Karpas-422 (cell line): Measurements from ENCODE around the gene PTAR1. TPM values are rescaled to one million over a fixed set of nuclear protein-coding genes. Genes with fewer than 3 reads are reported as not detected.
"Not testable (repeated sequence)": the region's sequence is repeated elsewhere in the genome, so short reads cannot be mapped to it uniquely, and the experiment has no call there.

Source experiments
- DNase-seq: peaks from one replicate; pipeline ENCODE4 v3.0.0-alpha.2; 2015
- H2AFZ ChIP-seq: fragments of 200-600 bp; sonication (generic); 2 replicates; pipeline ENCODE4 v1.6.1; 2014; ENCODE audit warnings: antibody characterized with exemption, low read length, mixed read lengths
- H3K27ac ChIP-seq: fragments of 200-600 bp; sonication (generic); 2 replicates; pipeline ENCODE4 v1.5.1; 2014; ENCODE audit warnings: mild to moderate bottlenecking, low read length, moderate library complexity
- H3K27me3 ChIP-seq: fragments of 200-600 bp; sonication (generic); 2 replicates; pipeline ENCODE4 v1.6.1; 2014; ENCODE audit warnings: low read length, mixed read lengths
- H3K36me3 ChIP-seq: fragments of 200-600 bp; sonication (generic); 2 replicates; pipeline ENCODE4 v1.6.1; 2014; ENCODE audit warnings: low read length, mixed read lengths; ENCODE audit not compliant: insufficient read depth
- H3K4me1 ChIP-seq: fragments of 200-600 bp; sonication (generic); 2 replicates; pipeline ENCODE4 v1.6.1; 2014; ENCODE audit warnings: mild to moderate bottlenecking, low read length, mixed read lengths
- H3K4me2 ChIP-seq: fragments of 200-600 bp; sonication (generic); 2 replicates; pipeline ENCODE4 v1.6.1; 2014; ENCODE audit warnings: low read length, low read depth, mild to moderate bottlenecking; ENCODE audit not compliant: poor library complexity, severe bottlenecking
- H3K4me3 ChIP-seq: fragments of 200-600 bp; sonication (generic); 2 replicates; pipeline ENCODE4 v1.5.1; 2014; ENCODE audit warnings: mild to moderate bottlenecking, antibody characterized with exemption, low read length, mixed read lengths
- H3K79me2 ChIP-seq: fragments of 200-600 bp; sonication (generic); 2 replicates; pipeline ENCODE4 v1.6.1; 2014; ENCODE audit warnings: mild to moderate bottlenecking, low read length, mixed read lengths
- H3K9ac ChIP-seq: fragments of 200-600 bp; sonication (generic); 2 replicates; pipeline ENCODE4 v1.6.0; 2014; ENCODE audit warnings: low read length
- H3K9me2 ChIP-seq: fragments of 200-600 bp; sonication (generic), shearing (Covaris generic); replicated peaks from 2 replicates; pipeline ENCODE4 v1.6.0; 2014; ENCODE audit warnings: mild to moderate bottlenecking, low read length, moderate library complexity; ENCODE audit not compliant: insufficient read depth
- H3K9me3 ChIP-seq: fragments of 300-700, 200-600 bp; sonication (generic); 2 replicates; pipeline ENCODE4 v1.6.1; 2014; ENCODE audit warnings: low read length, mixed read lengths
- H4K20me1 ChIP-seq: fragments of 200-600 bp; sonication (generic); 2 replicates; pipeline ENCODE4 v1.6.1; 2014; ENCODE audit warnings: mild to moderate bottlenecking, antibody characterized with exemption, low read length, low read depth; ENCODE audit not compliant: insufficient read depth
- total RNA-seq: library from RNA; depleted of rRNA; stranded (reverse); fragments of >200 nt; shearing (Covaris generic); gene quantifications from 2 replicates; pipeline ENCODE4 v1.2.3, GENCODE V29; 2014; ENCODE audit warnings: low replicate concordance; rRNA removed

PTAR1 gene
- 53.9 and 73.1 TPM in 2 replicates for total RNA-seq

DNA sequence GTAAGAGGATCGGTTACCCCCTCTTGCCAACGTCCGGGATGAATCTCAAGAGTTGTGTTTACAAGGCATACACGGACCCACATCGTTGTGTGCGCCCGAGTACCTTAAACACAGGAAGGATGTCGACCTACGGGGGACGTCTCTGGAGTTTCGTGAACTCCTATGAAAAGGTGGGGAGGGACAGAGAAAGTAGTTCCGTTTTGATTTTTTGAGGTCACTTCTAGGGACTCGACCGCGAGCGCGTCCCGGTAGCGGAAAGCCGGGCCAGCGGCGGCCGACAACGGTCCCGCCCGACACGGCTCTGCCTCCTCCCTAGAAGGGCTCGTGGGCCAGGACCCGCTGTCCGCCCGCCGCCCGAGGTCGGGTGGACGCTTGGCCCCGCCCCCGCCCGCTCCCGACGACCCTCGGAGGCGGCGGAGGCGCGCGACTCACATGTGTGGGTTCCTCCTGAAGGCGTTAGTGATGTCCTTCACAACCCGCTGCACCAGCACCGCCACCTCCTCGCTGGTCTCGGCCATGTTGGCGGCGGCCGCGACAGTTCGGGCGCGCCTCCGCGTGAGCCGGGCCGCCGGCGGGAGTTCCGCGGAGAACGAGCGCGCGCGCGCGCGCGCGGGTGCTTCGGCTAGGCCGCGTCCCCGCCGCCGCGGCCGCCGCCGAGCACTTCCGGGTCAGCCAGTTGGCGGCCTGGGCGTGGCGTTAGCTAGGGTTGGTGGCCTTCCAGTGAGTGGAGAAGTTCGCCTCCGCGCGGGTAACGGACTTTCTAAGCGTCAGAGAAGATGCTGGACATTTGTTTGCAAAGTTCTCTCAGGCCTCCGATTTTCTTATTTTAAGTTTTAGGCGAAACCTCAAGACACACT lies at the start of gene PTAR1:
Gene PTAR1 (minus strand): TSS at position 591 of the 857 bp plus-strand sequence. CDS start 73 bp downstream, at position 518.
- peak within 1 kb of the TSS; percentile 90 for H3K4me3 ChIP-seq
- no peaks in the 10 kb centered on the region for H3K9me2 ChIP-seq
- H3K4me2 ChIP-seq = peak within 1 kb of the TSS; percentile 91
- H2AFZ ChIP-seq = peak within 1 kb of the TSS; percentile 95; the same call in 1 of the 2 replicates
- H3K79me2 ChIP-seq = peaks cover 46% of the 10 kb centered on the region
- peaks cover 8% of the 10 kb centered on the region; the same call in 1 of the 2 replicates for H3K36me3 ChIP-seq
- H4K20me1 ChIP-seq = no peaks in the 10 kb centered on the region
- H3K9ac ChIP-seq = peak within 1 kb of the TSS; percentile 92
- no peaks in the 10 kb centered on the region for H3K27me3 ChIP-seq
- no peaks in the 10 kb centered on the region for H3K9me3 ChIP-seq
- peak within 1 kb of the TSS; percentile 84 for H3K27ac ChIP-seq
- peaks cover 20% of the 10 kb centered on the region for H3K4me1 ChIP-seq
- peak; percentile 97 for DNase-seq

GRCh38 chr9:69809304-69809863 lies 49.6 kb upstream of the PTAR1 start:
- H3K9me3 ChIP-seq = no peaks in the 10 kb centered on the region
- H3K4me3 ChIP-seq = no peak overlapping the region
- DNase-seq = peak; percentile 82
- H4K20me1 ChIP-seq = no peaks in the 10 kb centered on the region
- H3K4me1 ChIP-seq = peaks cover 10% of the 10 kb centered on the region
- no peak overlapping the region for H3K9ac ChIP-seq
- no peak overlapping the region for H2AFZ ChIP-seq
- H3K27me3 ChIP-seq = no peaks in the 10 kb centered on the region
- H3K79me2 ChIP-seq = no peaks in the 10 kb centered on the region
- H3K9me2 ChIP-seq = no peaks in the 10 kb centered on the region
- no peaks in the 10 kb centered on the region for H3K36me3 ChIP-seq
- no peak overlapping the region for H3K27ac ChIP-seq
- no peak overlapping the region for H3K4me2 ChIP-seq

GRCh38 chr9:69806627-69807026 lies 46.8 kb upstream of the PTAR1 start:
- no peaks in the 10 kb centered on the region for H3K9me2 ChIP-seq
- no peak overlapping the region for H3K9ac ChIP-seq
- H4K20me1 ChIP-seq = no peaks in the 10 kb centered on the region
- H3K9me3 ChIP-seq = no peaks in the 10 kb centered on the region
- no peak overlapping the region for H3K27ac ChIP-seq
- peak; percentile 29 for DNase-seq
- H3K4me3 ChIP-seq = no peak overlapping the region
- no peak overlapping the region for H3K4me2 ChIP-seq
- no peaks in the 10 kb centered on the region for H3K27me3 ChIP-seq
- H3K36me3 ChIP-seq = no peaks in the 10 kb centered on the region
- H3K79me2 ChIP-seq = no peaks in the 10 kb centered on the region
- peaks cover 6% of the 10 kb centered on the region for H3K4me1 ChIP-seq
- H2AFZ ChIP-seq = no peak overlapping the region

- Histone ChIP-seq H3K79me2 (no peaks in the 10 kb centered on the region), H3K4me2 (no peak overlapping the region), H4K20me1 (no peaks in the 10 kb centered on the region), H2AFZ (no peak overlapping the region), H3K4me3 (no peak overlapping the region), H3K9ac (no peak overlapping the region), H3K27me3 (no peaks in the 10 kb centered on the region), H3K9me2 (no peaks in the 10 kb centered on the region), H3K9me3 (no peaks in the 10 kb centered on the region), H3K36me3 (no peaks in the 10 kb centered on the region), H3K4me1 (peaks cover under 1% of the 10 kb centered on the region; the same call in 1 of the 2 replicates), H3K27ac (no peak overlapping the region)
- DNase-seq = peak; percentile 11
Observed at GRCh38 chr9:69805962-69806515, 46.2 kb upstream of the PTAR1 start.

- Histone ChIP-seq H2AFZ (no peak overlapping the region), H3K4me3 (no peak overlapping the region), H3K9me2 (no peaks in the 10 kb centered on the region), H3K27me3 (no peaks in the 10 kb centered on the region), H3K9ac (no peak overlapping the region), H3K79me2 (no peaks in the 10 kb centered on the region), H4K20me1 (no peaks in the 10 kb centered on the region), H3K36me3 (no peaks in the 10 kb centered on the region), H3K9me3 (no peaks in the 10 kb centered on the region), H3K4me1 (no peaks in the 10 kb centered on the region), H3K4me2 (no peak overlapping the region), H3K27ac (no peak overlapping the region)
- DNase-seq = no peak
Observed at GRCh38 chr9:69801989-69802388, 42.2 kb upstream of the PTAR1 start.

- H2AFZ ChIP-seq, H3K9ac ChIP-seq, H3K79me2 ChIP-seq, H3K4me3 ChIP-seq, H3K9me3 ChIP-seq, H3K27ac ChIP-seq, H3K36me3 ChIP-seq, H4K20me1 ChIP-seq, H3K27me3 ChIP-seq, H3K9me2 ChIP-seq, H3K4me2 ChIP-seq, H3K4me1 ChIP-seq, DNase-seq: not testable (repeated sequence)
Observed at GRCh38 chr9:69800027-69800426, 40.2 kb upstream of the PTAR1 start.

DNA sequence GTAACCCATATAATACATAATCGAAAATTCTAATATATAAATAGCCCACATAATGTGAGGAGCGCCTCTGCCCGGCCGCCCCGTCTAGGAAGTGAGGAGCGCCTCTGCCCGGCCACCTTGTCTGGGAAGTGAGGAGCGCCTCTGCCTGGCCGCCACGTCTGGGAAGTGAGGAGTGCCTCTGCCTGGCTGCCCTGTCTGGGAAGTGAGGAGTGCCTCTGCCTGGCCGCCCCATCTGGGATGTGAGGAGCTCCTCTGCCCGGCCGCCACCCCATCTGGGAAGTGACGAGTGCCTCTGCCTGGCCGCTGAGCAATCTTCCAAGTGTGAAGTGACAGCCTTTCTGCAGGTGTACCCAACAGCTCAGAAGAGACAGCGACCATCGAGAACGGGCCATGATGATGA lies 39.7 kb upstream of the PTAR1 start:
- H3K4me1 ChIP-seq, H3K9ac ChIP-seq, H3K27ac ChIP-seq, H3K79me2 ChIP-seq, H3K9me2 ChIP-seq, H3K9me3 ChIP-seq, DNase-seq, H4K20me1 ChIP-seq, H2AFZ ChIP-seq, H3K4me3 ChIP-seq, H3K27me3 ChIP-seq, H3K36me3 ChIP-seq, H3K4me2 ChIP-seq: not testable (repeated sequence)

- H3K4me1 ChIP-seq = no peaks in the 10 kb centered on the region
- no peak for DNase-seq
- H4K20me1 ChIP-seq = no peaks in the 10 kb centered on the region
- H3K4me3 ChIP-seq = no peak overlapping the region
- no peak overlapping the region for H2AFZ ChIP-seq
- no peaks in the 10 kb centered on the region for H3K36me3 ChIP-seq
- H3K4me2 ChIP-seq = no peak overlapping the region
- no peak overlapping the region for H3K9ac ChIP-seq
- H3K27me3 ChIP-seq = no peaks in the 10 kb centered on the region
- no peaks in the 10 kb centered on the region for H3K9me3 ChIP-seq
- H3K27ac ChIP-seq = no peak overlapping the region
- H3K9me2 ChIP-seq = no peaks in the 10 kb centered on the region
- H3K79me2 ChIP-seq = no peaks in the 10 kb centered on the region
Observed at GRCh38 chr9:69798744-69799143, 38.9 kb upstream of the PTAR1 start.
